GM19372 (cell line): ENCODE data around the gene CGN.

Experiments
- ATAC-seq: cut with Tn5 transposase; IDR thresholded peaks from one replicate; pipeline ENCODE4 v1.9.1; 2021; ENCODE audit warnings: mild to moderate bottlenecking, low read depth, moderate library complexity; ENCODE audit not compliant: unreplicated experiment

Gene CGN, protein sequence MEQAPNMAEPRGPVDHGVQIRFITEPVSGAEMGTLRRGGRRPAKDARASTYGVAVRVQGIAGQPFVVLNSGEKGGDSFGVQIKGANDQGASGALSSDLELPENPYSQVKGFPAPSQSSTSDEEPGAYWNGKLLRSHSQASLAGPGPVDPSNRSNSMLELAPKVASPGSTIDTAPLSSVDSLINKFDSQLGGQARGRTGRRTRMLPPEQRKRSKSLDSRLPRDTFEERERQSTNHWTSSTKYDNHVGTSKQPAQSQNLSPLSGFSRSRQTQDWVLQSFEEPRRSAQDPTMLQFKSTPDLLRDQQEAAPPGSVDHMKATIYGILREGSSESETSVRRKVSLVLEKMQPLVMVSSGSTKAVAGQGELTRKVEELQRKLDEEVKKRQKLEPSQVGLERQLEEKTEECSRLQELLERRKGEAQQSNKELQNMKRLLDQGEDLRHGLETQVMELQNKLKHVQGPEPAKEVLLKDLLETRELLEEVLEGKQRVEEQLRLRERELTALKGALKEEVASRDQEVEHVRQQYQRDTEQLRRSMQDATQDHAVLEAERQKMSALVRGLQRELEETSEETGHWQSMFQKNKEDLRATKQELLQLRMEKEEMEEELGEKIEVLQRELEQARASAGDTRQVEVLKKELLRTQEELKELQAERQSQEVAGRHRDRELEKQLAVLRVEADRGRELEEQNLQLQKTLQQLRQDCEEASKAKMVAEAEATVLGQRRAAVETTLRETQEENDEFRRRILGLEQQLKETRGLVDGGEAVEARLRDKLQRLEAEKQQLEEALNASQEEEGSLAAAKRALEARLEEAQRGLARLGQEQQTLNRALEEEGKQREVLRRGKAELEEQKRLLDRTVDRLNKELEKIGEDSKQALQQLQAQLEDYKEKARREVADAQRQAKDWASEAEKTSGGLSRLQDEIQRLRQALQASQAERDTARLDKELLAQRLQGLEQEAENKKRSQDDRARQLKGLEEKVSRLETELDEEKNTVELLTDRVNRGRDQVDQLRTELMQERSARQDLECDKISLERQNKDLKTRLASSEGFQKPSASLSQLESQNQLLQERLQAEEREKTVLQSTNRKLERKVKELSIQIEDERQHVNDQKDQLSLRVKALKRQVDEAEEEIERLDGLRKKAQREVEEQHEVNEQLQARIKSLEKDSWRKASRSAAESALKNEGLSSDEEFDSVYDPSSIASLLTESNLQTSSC

DNA sequence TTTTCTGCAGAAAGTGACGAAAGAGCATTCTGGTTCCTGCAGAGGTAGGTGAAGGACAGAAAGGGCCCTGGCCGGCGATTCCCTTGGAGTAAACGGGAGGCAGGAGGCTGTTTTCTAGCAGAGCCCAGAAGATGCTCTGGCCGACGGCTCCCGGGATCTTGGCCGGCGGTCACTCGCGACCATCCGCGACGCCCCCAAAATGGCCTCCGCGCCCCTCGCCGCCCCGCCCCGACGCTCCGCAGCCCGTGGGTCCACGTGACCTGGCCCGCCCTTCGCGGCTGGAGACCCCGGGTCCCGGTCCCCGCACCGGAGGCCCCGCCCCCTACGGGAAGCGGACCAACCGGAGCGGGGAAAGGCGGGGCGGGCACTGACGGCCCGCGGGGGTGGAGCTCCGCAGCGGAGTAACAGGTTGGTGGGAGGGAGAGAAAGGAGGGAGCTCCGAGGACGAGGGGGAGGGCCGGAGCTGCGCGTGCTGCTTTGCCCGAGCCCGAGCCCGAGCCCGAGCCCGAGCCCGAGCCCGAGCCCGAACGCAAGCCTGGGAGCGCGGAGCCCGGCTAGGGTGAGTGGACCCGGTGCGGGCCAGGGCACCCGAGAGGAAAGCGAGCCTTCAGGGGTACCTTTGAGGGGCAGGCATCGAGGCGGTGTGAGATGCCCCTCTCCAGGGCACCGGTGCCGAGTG is at the start of gene CGN:
TSS of gene CGN (plus strand) at position 431 of the 679 bp plus-strand sequence. CDS start 7,133 bp downstream, outside the sequence.
- ATAC-seq = peak; percentile 92

DNA sequence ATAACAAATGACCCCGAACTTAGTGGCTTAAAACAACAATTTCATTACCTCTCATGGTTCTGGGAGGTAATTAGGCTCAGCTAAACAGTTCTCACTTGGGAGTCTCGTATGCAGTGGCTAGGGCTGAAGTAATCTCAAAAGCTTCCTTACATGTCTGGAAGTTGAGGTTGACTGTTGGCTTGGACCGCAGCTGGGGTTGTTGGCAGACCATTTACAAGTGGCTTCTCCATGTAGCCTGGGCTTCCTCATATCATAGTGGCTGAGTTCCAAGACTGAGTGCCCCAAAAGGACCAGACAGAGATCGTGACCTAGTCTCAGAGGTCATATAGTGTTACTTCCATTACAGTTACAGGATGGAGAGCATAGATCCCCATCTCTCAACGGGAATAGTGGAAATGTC is 49.5 kb upstream of the CGN start:
- ATAC-seq = no peak

DNA sequence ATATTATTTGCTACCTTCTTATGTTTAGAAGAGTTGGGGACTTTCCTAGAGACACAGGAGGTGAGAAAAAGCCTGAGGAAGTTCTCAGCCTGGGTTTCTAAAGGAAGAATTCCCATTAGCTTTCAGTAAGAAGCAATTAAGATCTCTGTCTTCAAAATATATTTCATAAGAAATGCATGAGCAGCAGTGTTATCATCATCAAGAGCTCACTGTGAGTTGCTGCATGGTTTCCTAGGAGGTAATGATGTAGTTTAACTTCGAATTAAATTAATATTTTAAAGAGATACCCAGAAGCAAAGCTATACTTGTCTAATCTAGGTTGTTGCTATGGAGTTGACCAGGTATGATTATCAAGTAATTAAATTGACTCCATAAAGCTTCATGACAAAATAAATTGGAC is 46.2 kb upstream of the CGN start:
- no peak for ATAC-seq

DNA sequence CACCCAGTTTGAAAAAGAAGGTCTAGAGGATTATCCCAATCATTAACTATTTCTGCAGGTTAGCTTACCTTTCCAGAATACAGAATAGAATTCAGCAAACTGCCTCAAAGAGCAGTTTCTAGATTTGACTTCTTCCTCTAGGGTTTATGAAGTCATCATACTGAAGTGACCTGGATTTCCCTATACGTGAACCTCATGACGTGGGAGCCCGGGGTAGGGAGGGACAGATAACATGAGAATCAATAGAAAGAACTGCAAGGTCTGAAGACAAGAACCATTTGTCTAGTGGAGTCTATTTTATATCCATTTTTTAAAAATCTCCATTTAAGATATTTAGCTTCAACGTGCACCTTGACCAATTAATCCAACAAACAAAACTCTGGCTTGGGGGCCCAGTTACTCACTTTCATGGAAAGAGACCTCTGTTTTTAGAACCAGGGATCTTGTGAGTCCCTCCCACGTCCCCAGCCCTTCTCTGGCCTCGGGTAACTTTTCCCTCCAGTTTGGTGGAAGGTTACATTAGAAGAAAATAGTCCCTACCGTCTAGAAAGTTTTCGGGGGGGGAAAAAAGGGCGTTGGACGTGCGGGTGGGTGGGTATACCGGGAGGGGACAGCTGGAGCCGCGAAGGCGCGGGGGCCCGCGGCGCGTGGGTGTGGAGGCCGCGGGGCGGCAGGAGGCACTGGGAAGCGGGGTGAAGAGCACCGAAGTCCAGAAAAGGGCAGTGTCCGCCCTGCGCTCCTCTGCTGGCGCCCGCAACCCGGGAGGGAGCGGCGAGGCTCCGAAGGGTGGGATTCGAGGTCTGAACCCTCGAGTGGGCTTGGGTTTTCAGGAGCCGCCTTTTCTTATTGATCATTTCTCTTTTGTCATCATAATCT is 38.1 kb upstream of the CGN start:
- no peak for ATAC-seq

DNA sequence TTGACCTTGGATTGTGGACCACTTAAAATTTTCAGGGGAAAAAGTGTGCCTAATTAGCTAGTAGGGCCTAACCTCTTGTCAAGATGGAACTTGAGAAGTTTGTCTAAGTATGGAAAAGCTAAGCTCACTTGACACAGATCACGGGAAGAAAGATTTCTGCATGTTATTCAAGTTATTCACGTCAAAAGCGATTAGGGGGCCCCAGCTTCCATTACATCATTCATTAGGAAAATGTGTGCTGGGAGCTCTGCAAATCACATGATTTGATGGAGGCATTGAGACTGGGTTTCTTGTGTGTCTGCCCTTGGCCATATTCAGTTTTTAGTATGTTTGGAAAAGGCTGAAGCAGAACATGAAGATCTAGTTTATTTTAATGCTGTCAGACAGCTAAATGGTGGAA is 36.4 kb upstream of the CGN start:
- no peak for ATAC-seq

DNA sequence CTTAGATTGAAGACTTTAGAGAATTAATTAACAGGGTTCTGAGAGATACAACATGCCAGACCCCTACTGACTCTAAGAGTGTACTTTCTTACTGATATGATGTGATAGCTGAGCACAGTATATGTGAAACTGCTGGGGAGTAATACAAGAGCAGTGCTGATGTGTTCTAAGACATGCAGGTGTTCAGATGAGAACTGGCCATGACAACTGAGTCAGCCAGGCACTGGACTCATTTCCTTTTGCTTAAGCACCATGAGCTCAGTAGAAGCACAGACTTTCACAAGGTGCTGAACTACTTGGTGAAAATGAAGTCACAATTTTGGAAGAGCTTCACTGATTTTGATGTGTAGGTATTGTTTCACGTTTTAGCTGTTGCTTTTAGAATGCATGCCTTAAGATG is 36.0 kb upstream of the CGN start:
- peak; percentile 51 for ATAC-seq

DNA sequence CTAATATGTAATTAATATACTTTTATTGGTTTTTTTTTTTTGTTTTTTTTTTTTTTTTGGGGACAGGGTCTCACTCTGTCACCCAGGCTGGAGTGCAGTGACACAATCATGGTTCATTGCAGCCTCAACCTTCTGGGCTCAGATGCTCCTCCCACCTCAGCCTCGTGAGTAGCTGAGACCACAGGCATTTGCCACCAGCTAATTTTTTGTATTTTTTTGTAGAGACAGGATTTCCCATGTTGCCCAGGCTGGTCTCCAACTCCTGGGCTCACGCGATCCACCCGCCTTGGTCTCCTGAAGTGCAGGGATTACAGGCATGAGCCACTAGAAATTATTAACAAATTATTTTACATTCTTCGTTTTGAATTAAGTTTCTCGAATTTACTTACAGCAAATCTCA is 35.1 kb upstream of the CGN start:
- no peak for ATAC-seq

DNA sequence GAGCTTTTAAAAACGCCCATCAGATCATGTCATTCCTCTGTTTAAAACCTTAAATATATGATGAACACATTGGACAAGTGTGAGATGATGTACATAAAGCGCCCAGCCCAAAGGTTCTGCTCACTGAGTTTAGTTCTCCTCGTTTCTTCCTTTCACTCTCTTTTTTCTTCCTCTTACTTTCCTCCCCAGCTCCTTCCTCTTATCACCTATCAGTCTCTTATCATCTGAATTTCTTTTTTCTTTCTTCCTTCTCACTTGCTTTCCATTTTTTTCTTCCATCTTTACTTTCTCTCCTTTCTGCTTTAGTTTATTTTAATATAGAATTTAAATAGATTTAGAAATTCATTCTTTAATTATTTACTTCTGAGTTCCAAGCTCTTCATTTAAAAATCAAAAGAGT is 34.1 kb upstream of the CGN start:
- ATAC-seq = no peak

DNA sequence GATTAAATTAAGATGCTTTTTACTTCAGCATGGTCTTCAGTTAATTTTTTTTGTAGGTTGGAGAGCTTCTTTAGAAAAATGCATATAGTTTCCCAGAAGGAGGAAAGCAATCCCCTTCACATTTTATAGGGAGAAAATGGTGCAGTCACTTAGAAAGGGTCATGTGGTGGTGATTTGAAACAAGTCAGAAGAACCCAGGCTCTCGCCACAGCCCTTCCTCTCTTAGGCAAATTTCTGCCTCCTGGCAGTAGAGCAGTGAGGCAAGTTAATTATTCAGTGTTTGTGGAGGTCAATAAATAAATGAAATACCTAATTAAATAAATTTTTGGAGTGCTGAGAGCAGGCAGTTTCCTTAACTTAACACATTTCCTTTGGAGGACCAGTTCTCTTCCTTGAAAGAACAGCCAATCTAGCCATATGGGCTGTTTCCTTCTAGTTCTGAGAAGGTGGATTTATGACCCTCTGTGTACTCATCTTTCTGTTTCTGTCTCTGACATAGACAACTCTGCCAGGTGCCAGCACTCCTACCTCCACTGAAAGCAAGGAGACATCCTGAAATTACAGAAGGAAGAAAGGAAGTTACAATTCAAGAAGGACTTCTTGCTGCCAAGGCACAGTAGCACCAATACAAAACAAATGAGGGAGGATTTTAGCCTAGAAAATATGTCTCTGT is 32.9 kb upstream of the CGN start:
- no peak for ATAC-seq

DNA sequence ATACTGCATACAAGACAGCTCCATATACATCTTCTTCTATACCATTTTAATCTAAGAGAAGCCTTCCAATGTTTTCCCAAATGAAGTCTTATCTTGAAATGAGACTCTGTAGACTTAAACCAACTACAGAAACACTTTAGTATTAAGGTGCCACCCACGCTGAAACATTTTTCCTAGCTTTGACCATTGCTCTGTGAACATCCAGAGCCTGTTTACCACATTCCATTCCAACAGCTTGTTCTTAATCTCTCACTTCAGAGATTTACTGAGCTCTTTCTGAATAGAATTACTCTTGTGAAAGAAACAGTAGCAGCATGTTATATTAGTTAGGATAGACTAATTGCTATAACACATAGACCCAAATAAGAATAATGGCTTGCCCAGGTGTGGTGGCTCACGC is 32.3 kb upstream of the CGN start:
- ATAC-seq = no peak

DNA sequence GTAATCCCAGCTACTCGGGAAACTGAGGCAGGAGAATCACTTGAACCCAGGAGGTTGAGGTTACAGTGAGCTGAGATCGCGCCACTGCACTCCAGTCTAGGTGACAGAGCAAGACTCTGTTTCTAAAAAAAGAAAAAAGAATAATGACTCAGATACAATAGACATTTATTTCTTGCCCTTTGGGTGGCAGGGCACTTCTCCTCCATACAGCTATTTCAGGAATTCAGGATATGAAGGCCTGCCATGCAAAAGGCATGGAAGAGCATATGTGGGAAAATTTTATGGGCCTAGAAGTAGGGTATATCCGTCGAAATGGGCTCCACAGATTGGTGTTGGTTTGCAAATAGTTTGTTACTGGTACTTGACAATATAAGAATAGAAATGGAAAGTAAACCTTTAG is 31.7 kb upstream of the CGN start:
- ATAC-seq = no peak

DNA sequence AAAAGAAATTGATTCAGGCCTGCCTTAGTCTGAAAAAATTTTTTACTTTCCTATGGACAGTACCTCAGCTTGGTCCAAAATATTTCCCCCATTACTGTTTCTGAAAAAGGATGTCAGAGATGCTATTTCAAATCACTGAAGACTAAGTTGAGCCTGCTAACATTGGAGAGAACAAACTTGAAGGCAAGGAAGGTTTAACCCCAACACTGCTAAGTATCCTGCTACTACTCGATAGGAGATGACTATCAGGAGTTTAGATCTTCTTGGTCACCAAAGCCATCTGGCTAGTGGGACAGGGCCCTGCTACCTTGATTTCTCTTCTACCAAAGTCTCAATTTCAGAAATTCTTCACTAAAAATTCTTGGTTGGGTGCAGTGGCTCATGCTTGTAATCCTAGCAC is 29.2 kb upstream of the CGN start:
- ATAC-seq = no peak

DNA sequence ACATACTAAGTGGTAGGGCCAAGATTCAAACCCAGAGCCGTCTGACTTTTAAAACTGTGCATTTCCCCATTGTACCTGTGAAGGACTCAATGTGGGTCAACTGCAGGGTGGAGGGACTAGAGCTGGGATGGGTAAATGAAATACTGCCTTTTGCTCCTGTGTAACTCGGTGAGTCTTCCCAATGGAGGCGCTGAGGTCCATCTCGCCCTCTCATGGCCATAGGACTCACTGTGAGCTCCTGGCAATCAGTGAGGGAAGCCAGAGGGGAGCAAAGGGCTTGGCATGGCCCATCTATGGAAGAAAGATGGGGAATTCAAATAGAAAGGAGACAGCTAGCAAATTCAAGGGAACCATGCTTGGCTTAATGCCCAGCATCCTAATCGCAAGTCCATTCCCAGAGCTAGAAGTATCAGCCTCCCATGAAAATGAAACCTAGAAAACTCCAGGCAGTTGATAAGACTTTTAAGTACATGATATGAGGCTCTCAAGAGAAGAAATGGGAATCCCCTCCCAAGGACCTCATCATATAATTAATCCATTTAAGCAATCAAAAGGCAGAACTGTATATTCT is 25.4 kb upstream of the CGN start:
- no peak for ATAC-seq

DNA sequence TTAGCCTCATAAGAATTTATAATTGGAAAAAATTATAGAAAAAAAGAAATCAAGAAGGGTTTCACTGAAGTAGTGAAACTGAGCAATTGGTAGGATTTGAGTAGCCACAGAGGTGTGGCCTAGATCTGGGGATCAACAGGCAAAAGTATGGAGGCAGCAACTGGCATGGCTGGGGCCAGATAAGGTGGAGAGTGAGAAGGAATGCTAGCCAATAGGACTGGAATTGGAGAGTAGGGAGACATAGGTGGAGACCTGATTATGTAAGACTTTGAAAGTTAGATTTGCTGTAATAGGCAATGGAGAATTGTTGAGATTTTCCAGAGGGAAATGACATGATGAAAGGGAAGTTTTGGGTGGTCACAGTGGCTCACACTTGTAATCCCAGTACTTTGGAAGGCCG is 24.6 kb upstream of the CGN start:
- ATAC-seq = no peak

DNA sequence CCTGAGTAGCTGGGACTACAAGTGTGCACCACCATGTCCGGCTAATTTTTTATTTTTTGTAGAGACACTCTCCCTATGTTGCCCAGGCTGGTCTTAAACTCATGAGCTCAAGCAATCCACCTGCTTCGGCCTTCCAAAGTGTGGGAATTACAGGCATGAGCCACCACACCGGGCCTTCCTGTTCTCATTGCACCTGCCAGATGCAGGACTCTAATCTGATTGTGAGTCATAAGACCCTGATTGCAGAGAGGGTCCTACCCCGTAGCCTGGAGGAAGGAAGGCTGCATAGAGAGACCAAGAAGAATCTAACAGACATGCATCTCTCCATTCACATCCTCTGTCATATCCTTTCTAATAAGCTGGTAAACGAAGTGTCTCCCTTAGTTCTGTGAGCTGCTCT is 19.5 kb upstream of the CGN start:
- no peak for ATAC-seq

DNA sequence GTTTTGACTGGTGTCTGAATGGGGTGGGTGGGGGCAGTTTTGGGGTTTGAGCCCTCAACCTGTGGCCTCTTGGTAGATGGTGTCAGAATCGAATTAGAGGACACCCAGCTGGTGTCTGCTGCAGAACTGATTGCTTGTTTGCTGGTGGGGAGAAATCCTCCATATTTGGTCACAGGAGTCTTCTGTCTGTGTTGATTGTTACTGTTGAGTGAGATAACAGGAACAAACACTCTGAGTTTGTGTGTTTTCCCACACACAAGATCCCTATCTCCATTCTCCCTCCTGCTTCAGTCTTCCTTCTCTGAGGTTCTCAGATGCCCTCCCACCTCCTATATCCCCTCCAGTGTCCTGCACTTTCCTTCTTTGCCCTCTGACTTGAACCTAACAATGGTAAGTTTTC is 19.1 kb upstream of the CGN start:
- ATAC-seq = no peak

DNA sequence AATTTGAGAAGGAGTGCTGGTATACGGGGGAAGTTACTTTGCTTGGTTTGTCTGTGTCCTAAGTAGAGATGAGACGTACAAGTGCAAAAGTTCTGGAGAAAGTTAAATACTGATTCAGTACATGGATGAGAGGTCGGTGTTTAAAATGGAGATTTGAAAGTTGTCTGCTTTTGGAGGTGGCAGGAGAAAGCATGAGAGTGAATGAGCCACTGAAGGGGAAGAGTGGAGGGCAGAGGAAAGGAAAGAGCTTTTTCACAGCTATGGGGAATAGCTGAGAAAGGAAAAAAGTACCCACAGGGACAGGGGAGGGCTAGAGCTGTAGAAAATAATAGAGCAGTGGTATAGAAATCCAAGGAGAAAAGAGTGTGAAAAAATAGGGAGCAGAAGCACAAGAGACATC is 18.1 kb upstream of the CGN start:
- ATAC-seq = no peak

DNA sequence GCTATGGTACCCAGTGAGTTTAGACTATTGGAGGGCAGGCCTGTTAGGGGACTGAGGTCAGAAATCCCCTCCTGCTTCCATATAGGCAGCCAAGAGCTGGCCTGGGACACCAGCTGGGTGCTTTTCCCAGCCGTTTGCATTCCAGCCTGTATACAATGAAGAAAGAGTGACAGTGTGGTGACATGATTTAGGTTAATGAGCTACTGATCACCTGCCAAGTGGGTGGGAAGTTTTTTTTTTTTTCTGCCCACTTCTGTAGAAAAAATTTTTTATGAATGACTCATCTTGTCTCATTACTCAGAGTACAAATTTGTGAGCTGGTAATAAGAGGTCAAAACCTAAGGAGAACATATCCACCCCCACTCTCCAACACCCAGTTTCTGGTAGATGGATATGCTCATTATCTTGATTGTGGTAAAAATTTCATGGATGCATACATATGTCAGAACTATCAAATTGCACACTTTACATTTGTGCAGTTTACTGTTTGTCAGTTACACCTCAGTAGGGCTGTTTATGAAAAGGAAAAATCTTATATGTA is 16.4 kb upstream of the CGN start:
- no peak for ATAC-seq
